B cell (primary cell): ENCODE data around the gene CDK5RAP2.

Source experiments
- CTCF ChIP-seq: fragments of 200-600 bp; IDR thresholded peaks from one replicate; pipeline ENCODE4 v1.8.0; 2022; ENCODE audit warnings: antibody characterized with exemption, mild to moderate bottlenecking
- EZH2 ChIP-seq: IDR thresholded peaks from 2 replicates; pipeline ENCODE4 v1.6.1; 2012; ENCODE audit warnings: borderline replicate concordance, low read depth, mild to moderate bottlenecking, moderate library complexity, low read length; ENCODE audit not compliant: insufficient read depth, poor library complexity, severe bottlenecking

GRCh38 chr9:120393386-120394057 lies 186.4 kb downstream of the CDK5RAP2 start:
- no peak for TF ChIP-seq CTCF
- no peak for TF ChIP-seq EZH2
